K562 treated with DMSO at 1 percent for 48 hours (cell line): Measurements from ENCODE around the gene CACNG7. TPM values are rescaled to one million over a fixed set of nuclear protein-coding genes. Genes with fewer than 3 reads are reported as not detected.

Experiments used
- total RNA-seq: library from RNA; unstranded; fragments of 300-600 nt; gene quantifications from 2 replicates; pipeline ENCODE4 v1.2.3, GENCODE V29; 2022; ENCODE audit warnings: low replicate concordance; ENCODE audit errors: extremely low read depth

CACNG7 gene
- total RNA-seq = not detected in 2 replicates

GRCh38 chr19:53908935-53909415, at the start of gene CACNG7:
Gene CACNG7 (plus strand): TSS chr19:53909278. CDS start chr19:53912832, 3,554 bp downstream.

GRCh38 chr19:53867225-53868090, 41.6 kb upstream of the CACNG7 start, which contains the start of gene MYADM:
Gene MYADM (plus strand): TSS chr19:53867883. CDS start chr19:53873530, 5,647 bp downstream.

DNA sequence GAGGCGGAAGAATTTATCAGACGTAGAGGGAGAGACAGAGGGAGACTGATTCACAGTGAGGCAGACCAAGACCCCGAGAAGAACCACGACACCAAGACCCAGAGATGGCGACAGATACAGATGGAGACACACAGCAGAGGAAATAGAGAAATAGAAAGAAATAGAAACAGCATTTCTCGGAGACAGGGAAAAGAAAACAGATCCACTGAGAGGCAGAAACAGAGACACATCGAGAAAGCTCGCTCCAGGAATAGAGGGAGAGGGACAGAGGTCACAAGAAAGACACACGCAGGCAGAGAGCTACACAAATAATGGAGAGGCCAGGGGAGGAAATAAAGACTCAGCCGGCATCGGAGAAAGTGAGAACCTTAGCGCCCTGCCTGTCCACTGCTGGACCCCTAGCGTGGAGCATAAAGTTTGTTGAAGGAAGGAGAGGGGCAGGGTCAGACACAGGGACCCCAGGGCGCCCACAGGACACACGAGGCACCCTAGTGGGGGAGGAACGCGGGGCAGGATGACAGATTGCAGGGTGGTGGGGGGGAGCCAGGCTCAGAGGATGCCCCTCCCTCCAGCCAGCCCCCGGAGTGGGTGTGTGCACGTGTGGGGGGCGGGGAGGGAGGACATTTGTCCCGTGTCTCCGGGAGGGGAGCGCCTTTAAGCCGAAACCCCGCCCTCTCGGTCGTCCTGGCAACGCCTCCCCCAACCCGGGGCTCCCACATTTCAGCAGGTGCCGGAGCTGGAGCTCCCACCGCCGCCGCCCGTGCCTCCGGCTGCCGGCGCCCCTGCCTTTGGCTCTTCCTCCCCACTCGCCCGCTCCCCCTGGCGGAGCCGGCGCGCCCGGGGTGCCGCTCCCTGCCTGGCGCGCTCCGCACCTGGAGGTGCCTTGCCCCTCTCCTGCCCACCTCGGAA, 27.3 kb upstream of the CACNG7 start, which contains the start of gene PRKCG:
TSS of gene PRKCG (plus strand) at position 716 of the 909 bp plus-strand sequence. CDS start 298 bp downstream, outside the sequence.

GRCh38 chr19:53962887-53963431, 53.9 kb downstream of the CACNG7 start, which contains the start of gene CACNG8:
Gene CACNG8 (plus strand): TSS chr19:53962937.

DNA sequence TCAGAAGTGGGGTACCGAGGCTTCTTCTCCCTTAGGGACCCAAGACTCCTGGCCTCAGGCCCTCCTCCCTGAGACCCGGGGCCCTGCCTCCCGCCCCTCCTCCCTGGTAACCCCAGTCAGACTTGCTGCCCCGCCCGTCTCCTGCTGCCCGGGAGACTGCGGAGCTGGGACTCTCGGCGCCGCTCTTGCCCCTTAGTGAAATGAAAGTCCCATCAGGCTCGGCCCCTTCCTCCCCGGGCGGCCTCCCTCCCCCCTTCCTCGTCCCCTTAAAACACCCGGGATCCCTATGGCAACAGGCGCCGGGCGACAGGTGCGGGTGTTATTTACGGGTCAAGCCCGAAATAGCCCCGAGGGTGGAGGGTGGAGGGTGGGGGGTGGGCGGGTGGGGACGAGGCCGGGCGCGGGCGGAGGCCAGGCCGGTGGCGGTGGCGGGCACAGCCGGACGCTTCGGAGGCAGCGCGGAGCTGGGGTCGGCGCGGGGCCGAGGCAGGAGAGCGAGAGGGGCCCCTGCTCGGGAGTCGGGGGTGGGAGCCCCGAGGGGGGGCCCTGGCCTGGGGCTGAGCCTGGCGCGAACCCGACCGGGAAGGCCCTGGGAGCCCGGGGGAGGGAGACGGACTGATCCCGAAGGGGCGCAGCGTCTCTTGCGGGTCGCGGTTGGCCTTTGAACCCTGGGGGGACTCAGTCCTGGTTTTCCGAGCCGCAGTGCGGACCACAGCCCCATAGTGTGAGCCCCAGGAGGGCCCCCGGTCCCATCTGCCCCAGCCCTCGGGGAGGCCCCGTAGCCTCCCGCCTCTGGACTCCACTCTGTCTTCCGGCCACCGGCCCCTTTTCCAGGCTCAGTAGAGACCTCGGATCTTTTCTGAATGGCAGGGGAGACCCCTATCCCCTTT, 82.4 kb downstream of the CACNG7 start, which contains the start of gene CACNG6:
TSS of gene CACNG6 (plus strand) at position 414 of the 890 bp plus-strand sequence. CDS start 1,241 bp downstream, outside the sequence.

Other genes starting within 250 kb of the CACNG7 start
- not detected in 2 replicates for gene NLRP12, start 85.0 kb upstream of the CACNG7 start, total RNA-seq
- gene MYADM, start 41.4 kb upstream of the CACNG7 start, total RNA-seq = not detected in 2 replicates
- not detected in 2 replicates for gene PRKCG, start 27.1 kb upstream of the CACNG7 start, total RNA-seq
- not detected in 2 replicates for gene CACNG8, start 53.7 kb downstream of the CACNG7 start, total RNA-seq
- gene CACNG6, start 82.4 kb downstream of the CACNG7 start, total RNA-seq = not detected in 2 replicates
- not detected in 2 replicates for gene VSTM1, start 154.6 kb downstream of the CACNG7 start, total RNA-seq
- not detected in 2 replicates for gene TARM1, start 172.1 kb downstream of the CACNG7 start, total RNA-seq
- not detected in 2 replicates for gene OSCAR, start 191.5 kb downstream of the CACNG7 start, total RNA-seq
- gene NDUFA3, start 193.6 kb downstream of the CACNG7 start, total RNA-seq = not detected in 2 replicates
- not detected in 2 replicates for gene TFPT, start 206.4 kb downstream of the CACNG7 start, total RNA-seq
- not detected in 2 replicates for gene PRPF31, start 206.5 kb downstream of the CACNG7 start, total RNA-seq
- not detected in 2 replicates for gene CNOT3, start 228.5 kb downstream of the CACNG7 start, total RNA-seq